ENCODE results near the gene POLR2E. TPM values are rescaled to one million over a fixed set of nuclear protein-coding genes. Genes with fewer than 3 reads are reported as not detected.
A peak's percentile ranks its signal among the peaks of the same experiment; 100 is the strongest.

POLR2E gene
- total RNA-seq, 1 experiment from 2014 or later: 237 TPM

DNA sequence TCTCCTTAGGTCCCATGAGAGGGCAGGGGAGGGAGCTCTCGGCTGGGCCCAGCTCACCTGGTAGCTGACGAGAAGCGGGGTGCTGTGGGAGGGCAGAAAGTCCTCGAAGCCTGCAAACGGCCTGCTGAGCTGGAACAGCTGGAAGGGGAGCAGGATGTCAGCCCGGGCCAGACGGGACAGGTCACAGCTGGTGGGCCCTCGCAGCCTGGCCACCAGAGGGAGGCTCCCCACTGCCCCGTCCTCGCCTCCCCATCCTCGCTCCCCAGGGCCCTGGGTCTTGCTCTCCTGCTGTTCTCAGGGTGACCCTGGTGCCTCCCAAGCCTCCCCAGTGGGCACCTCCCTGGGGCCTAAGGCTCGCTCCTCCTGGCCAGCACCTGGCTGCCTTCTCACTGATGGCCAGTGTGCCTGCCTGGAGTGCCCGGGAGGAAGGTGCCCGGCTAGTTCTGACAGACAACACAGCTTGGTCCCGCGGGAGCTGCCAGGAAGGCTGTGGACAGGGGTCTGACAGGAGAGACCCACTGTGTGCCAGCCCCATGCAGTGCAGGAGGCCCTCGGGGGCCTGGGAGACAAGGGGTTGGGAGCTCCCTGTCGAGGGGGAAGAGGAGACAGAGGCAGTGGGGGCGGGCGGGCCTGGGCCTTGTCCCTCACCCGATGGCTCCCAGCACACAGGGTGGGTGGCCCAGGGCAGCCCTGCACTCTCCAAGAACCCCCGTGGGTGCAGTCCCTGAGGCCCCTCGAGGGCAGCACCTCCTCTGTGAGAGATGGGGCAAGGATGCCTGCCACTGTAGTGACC, 28.9 kb upstream of the POLR2E start:
- Histone ChIP-seq H4K20me1 (ENCODE audit: insufficient read depth) (peaks cover 30% of the 10 kb centered on the region), H3F3A (ENCODE audit: insufficient read depth, low read depth) (peaks cover 67% of the 10 kb centered on the region; the same call in 1 of the 2 replicates), H3K4me2 (no peak overlapping the region), H3K4me3 (no peak overlapping the region), H3K27me3 (ENCODE audit: insufficient read depth, low read depth) (no peaks in the 10 kb centered on the region), H2AFZ (no peak overlapping the region), H3K36me3 (ENCODE audit: low read depth) (peaks cover 7% of the 10 kb centered on the region; the same call in 1 of the 2 replicates), H3K9me2 (ENCODE audit: insufficient read depth) (no peaks in the 10 kb centered on the region), H3K4me1 (replicated peaks; ENCODE audit: insufficient read depth) (no peaks in the 10 kb centered on the region), H3K79me2 (ENCODE audit: low read depth) (no peaks in the 10 kb centered on the region), H3K9me3 (ENCODE audit: insufficient read depth, low read depth) (no peaks in the 10 kb centered on the region), H3K27ac (no peak overlapping the region)
- no TSS peak for BruUV-seq (replicated peaks)
- DNase-seq: no peak
- no peak for TF ChIP-seq EZH2 (IDR thresholded peaks at IDR 0.05; ENCODE audit: low read depth)
- TF ChIP-seq, protein P1, sequence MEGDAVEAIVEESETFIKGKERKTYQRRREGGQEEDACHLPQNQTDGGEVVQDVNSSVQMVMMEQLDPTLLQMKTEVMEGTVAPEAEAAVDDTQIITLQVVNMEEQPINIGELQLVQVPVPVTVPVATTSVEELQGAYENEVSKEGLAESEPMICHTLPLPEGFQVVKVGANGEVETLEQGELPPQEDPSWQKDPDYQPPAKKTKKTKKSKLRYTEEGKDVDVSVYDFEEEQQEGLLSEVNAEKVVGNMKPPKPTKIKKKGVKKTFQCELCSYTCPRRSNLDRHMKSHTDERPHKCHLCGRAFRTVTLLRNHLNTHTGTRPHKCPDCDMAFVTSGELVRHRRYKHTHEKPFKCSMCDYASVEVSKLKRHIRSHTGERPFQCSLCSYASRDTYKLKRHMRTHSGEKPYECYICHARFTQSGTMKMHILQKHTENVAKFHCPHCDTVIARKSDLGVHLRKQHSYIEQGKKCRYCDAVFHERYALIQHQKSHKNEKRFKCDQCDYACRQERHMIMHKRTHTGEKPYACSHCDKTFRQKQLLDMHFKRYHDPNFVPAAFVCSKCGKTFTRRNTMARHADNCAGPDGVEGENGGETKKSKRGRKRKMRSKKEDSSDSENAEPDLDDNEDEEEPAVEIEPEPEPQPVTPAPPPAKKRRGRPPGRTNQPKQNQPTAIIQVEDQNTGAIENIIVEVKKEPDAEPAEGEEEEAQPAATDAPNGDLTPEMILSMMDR (conservative IDR thresholded peaks at IDR 0.05): no peak
- intact Hi-C loops (cut with micrococcal nuclease; ENCODE audit: unreplicated experiment): no loop called here
- ChIA-PET POLR2A (ENCODE audit: unreplicated experiment) (no interaction called here), CTCF (no interaction called here)

DNA sequence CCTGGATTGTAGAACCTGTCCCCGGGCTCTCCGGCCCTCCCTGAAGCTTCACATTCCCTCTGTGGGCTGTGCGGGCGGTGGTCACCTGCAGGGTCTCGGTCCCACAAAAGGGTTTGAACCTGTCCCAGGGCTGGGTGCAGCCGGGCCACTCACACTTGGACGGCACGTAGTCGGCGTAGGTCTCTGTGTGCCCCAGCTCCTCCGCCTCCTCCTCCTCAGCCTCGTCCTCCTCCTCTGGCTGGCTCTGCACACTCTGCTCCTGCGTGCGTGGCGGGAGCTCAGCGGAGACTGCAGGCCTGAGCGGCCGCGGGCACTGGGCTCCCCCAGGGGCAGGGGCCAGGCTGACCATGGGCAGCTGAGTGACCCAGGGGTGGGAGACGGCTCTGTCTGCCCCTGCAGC, 28.2 kb upstream of the POLR2E start:
- Histone ChIP-seq H3K36me3 (ENCODE audit: low read depth) (peaks cover 7% of the 10 kb centered on the region; the same call in 1 of the 2 replicates), H4K20me1 (ENCODE audit: insufficient read depth) (peaks cover 32% of the 10 kb centered on the region), H3K27ac (no peak overlapping the region), H3K4me2 (no peak overlapping the region), H2AFZ (no peak overlapping the region), H3K4me3 (no peak overlapping the region), H3K79me2 (ENCODE audit: low read depth) (no peaks in the 10 kb centered on the region), H3K4me1 (replicated peaks; ENCODE audit: insufficient read depth) (no peaks in the 10 kb centered on the region), H3K9me3 (ENCODE audit: insufficient read depth, low read depth) (no peaks in the 10 kb centered on the region), H3K27me3 (ENCODE audit: insufficient read depth, low read depth) (no peaks in the 10 kb centered on the region), H3F3A (ENCODE audit: insufficient read depth, low read depth) (peaks cover 64% of the 10 kb centered on the region; the same call in 1 of the 2 replicates), H3K9me2 (ENCODE audit: insufficient read depth) (no peaks in the 10 kb centered on the region)
- no peak for TF ChIP-seq EZH2 (IDR thresholded peaks at IDR 0.05; ENCODE audit: low read depth)
- TF ChIP-seq, protein P1 (conservative IDR thresholded peaks at IDR 0.05): no peak
- no peak for DNase-seq
- CTCF ChIA-PET: no interaction called here
- intact Hi-C loops (cut with micrococcal nuclease; ENCODE audit: unreplicated experiment): no loop called here
- BruUV-seq (replicated peaks): no TSS peak
- POLR2A ChIA-PET (ENCODE audit: unreplicated experiment): no interaction called here

DNA sequence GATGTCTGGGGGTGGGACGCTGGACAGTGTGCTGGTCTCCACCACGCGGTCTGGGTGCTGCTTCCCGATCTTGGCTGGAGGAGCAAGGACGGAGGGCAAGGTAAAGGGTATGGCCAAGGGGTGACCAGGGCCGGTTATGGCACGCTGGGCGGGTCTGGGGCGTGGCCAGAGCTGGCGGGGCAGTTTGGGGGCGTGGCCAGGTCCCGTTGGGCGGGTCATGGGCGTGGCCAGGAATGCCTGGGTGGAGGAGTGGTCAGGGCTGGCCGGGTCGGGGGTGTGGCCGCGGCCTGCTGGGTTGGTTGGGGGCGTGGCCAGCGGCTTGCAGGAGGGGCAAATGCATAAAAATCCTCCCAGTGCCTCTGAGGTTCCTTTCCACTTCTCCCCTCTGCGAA, 27.8 kb upstream of the POLR2E start:
- no TSS peak for BruUV-seq (replicated peaks)
- intact Hi-C loops (cut with micrococcal nuclease; ENCODE audit: unreplicated experiment): no loop called here
- Histone ChIP-seq H3F3A (ENCODE audit: insufficient read depth, low read depth) (peaks cover 61% of the 10 kb centered on the region; the same call in 1 of the 2 replicates), H2AFZ (no peak overlapping the region), H3K27ac (no peak overlapping the region), H3K4me1 (replicated peaks; ENCODE audit: insufficient read depth) (no peaks in the 10 kb centered on the region), H3K27me3 (ENCODE audit: insufficient read depth, low read depth) (no peaks in the 10 kb centered on the region), H3K36me3 (ENCODE audit: low read depth) (peaks cover 7% of the 10 kb centered on the region; the same call in 1 of the 2 replicates), H3K4me2 (no peak overlapping the region), H4K20me1 (ENCODE audit: insufficient read depth) (peaks cover 28% of the 10 kb centered on the region), H3K79me2 (ENCODE audit: low read depth) (no peaks in the 10 kb centered on the region), H3K4me3 (no peak overlapping the region), H3K9me3 (ENCODE audit: insufficient read depth, low read depth) (no peaks in the 10 kb centered on the region), H3K9me2 (ENCODE audit: insufficient read depth) (no peaks in the 10 kb centered on the region)
- ChIA-PET POLR2A (ENCODE audit: unreplicated experiment) (no interaction called here), CTCF (no interaction called here)
- no peak for TF ChIP-seq EZH2 (IDR thresholded peaks at IDR 0.05; ENCODE audit: low read depth)
- TF ChIP-seq, protein P1 (conservative IDR thresholded peaks at IDR 0.05): no peak
- peak; percentile 52 to 91 for DNase-seq
